H1 (cell line): ENCODE data around the gene GATB. TPM values are rescaled to one million over a fixed set of nuclear protein-coding genes. Genes with fewer than 3 reads are reported as not detected.

Experiments
- CTCF ChIA-PET: fragments of 300-600 bp; sonication (Branson Sonifier 250); formaldehyde crosslinking; loops from one replicate; lab custom pipeline; 2021; ENCODE audit not compliant: partially characterized antibody; lab: Charles Lee
- POLR2A ChIA-PET: fragments of 300-600 bp; sonication (Branson Sonifier 250); formaldehyde crosslinking; loops from one replicate; lab custom pipeline; 2021; ENCODE audit warnings: inconsistent platforms; ENCODE audit not compliant: partially characterized antibody; lab: Charles Lee
- DNase-seq, 2 experiments: peaks; one replicate each; pipeline versions ENCODE4 v3.0.0 to v3.0.0-alpha.2; 2010 to 2022; ENCODE audit warnings: low spot score in 2 of 2, low read depth in 1 of 2, mixed read lengths in 1 of 2
- FAIRE-seq: peaks from 2 replicates; lab custom pipeline; 2011; peaks lifted over from hg19 to GRCh38; lab: Jason Lieb, UNC
- H2AFZ ChIP-seq: 2 replicates; pipeline ENCODE4 v1.8.1; 2012; ENCODE audit warnings: low read length, inconsistent platforms
- H2AK5ac ChIP-seq: 2 replicates; pipeline ENCODE4 v1.6.1; 2013; ENCODE audit warnings: low read depth, low read length
- H2BK120ac ChIP-seq: replicated peaks from 2 replicates; pipeline ENCODE3; 2013; ENCODE audit warnings: low read depth, low read length, inconsistent platforms
- H2BK12ac ChIP-seq: 2 replicates; pipeline ENCODE4 v1.6.1; 2013; ENCODE audit warnings: low read depth, low read length
- H2BK15ac ChIP-seq: 2 replicates; pipeline ENCODE4 v1.6.1; 2013; ENCODE audit warnings: low read length
- H2BK20ac ChIP-seq: 2 replicates; pipeline ENCODE4 v1.6.1; 2013; ENCODE audit warnings: low read length
- H2BK5ac ChIP-seq: 2 replicates; pipeline ENCODE4 v1.6.1; 2013; ENCODE audit warnings: low read depth, low read length
- H3K14ac ChIP-seq: 2 replicates; pipeline ENCODE4 v1.6.1; 2013; ENCODE audit warnings: inconsistent platforms; ENCODE audit not compliant: insufficient read length
- H3K18ac ChIP-seq: 2 replicates; pipeline ENCODE4 v1.6.1; 2013; ENCODE audit warnings: low read length; ENCODE audit errors: extremely low read depth
- H3K23ac ChIP-seq: 2 replicates; pipeline ENCODE4 v1.6.1; 2013; ENCODE audit warnings: inconsistent platforms; ENCODE audit not compliant: insufficient read length
- H3K23me2 ChIP-seq: 2 replicates; pipeline ENCODE4 v1.6.1; 2013; ENCODE audit warnings: low read depth, low read length
- H3K27ac ChIP-seq: 2 replicates; pipeline ENCODE4 v1.6.1; 2011; ENCODE audit warnings: low read depth, low read length, inconsistent platforms
- H3K27me3 ChIP-seq, 4 experiments: replicated peaks in 1 of 4; 1 replicate in 1 of 4; 2 replicates in 3 of 4; pipeline versions ENCODE4 v1.6.1 to v1.8.1; 2011 to 2013; ENCODE audit warnings: low read length in 3 of 4, mild to moderate bottlenecking in 3 of 4, inconsistent platforms in 2 of 4, mixed read lengths in 2 of 4, moderate library complexity in 1 of 4; ENCODE audit not compliant: control insufficient read depth in 3 of 4, insufficient read depth in 3 of 4; ENCODE audit errors: extremely low read depth in 1 of 4
- H3K36me3 ChIP-seq, 4 experiments: 2 replicates each; pipeline versions ENCODE4 v1.6.1 to v1.8.1; 2011 to 2013; ENCODE audit warnings: mild to moderate bottlenecking in 4 of 4, low read length in 3 of 4, moderate library complexity in 2 of 4, control low read depth in 1 of 4, inconsistent platforms in 1 of 4; ENCODE audit not compliant: insufficient read depth in 4 of 4, control insufficient read depth in 2 of 4
- H3K4ac ChIP-seq: replicated peaks from 2 replicates; pipeline ENCODE3; 2013; ENCODE audit warnings: low read length, low read depth, mixed read lengths, inconsistent platforms; ENCODE audit not compliant: insufficient read length
- H3K4me1 ChIP-seq, 4 experiments: replicated peaks in 1 of 4; 1 replicate in 1 of 4; 2 replicates in 3 of 4; pipeline versions ENCODE4 v1.6.1 to v1.8.1; 2011 to 2013; ENCODE audit warnings: low read length in 3 of 4, inconsistent platforms in 2 of 4, mixed read lengths in 1 of 4; ENCODE audit not compliant: insufficient read depth in 4 of 4, control insufficient read depth in 3 of 4
- H3K4me2 ChIP-seq, 2 experiments: 2 replicates each; pipeline versions ENCODE4 v1.6.1 to v1.8.1; 2011 to 2013; ENCODE audit warnings: low read depth in 2 of 2, low read length in 2 of 2, control low read depth in 1 of 2, inconsistent platforms in 1 of 2, mild to moderate bottlenecking in 1 of 2; ENCODE audit not compliant: insufficient read depth in 1 of 2
- H3K4me3 ChIP-seq, 4 experiments: fragments of 200-600, 300-600 bp in 1 of 4; sonication (generic), shearing (Covaris generic), sonication (Bioruptor Twin) in 1 of 4; 2 replicates each; pipeline versions ENCODE4 v1.5.1 to v1.8.1; 2011 to 2016; ENCODE audit warnings: low read length in 4 of 4, low read depth in 3 of 4, control low read depth in 2 of 4, inconsistent platforms in 2 of 4, mild to moderate bottlenecking in 2 of 4, mixed read lengths in 1 of 4, moderate library complexity in 1 of 4; ENCODE audit not compliant: insufficient read depth in 2 of 4; ENCODE audit errors: extremely low read depth in 1 of 4
- H3K56ac ChIP-seq: replicated peaks from 2 replicates; pipeline ENCODE3; 2013; ENCODE audit warnings: low read depth, mild to moderate bottlenecking, mixed read lengths, low read length, inconsistent platforms; ENCODE audit not compliant: insufficient read length
- H3K79me1 ChIP-seq: 2 replicates; pipeline ENCODE4 v1.6.1; 2013; ENCODE audit warnings: low read depth, low read length, control low read depth
- H3K79me2 ChIP-seq, 2 experiments: 2 replicates each; pipeline versions ENCODE4 v1.6.1 to v1.8.1; 2012 to 2013; ENCODE audit warnings: low read length in 2 of 2, mild to moderate bottlenecking in 2 of 2, inconsistent platforms in 1 of 2; ENCODE audit not compliant: insufficient read depth in 2 of 2, control insufficient read depth in 1 of 2
- H3K9ac ChIP-seq, 4 experiments: replicated peaks in 1 of 4; 1 replicate in 1 of 4; 2 replicates in 3 of 4; pipeline versions ENCODE4 v1.6.1 to v1.8.1; 2011 to 2013; ENCODE audit warnings: low read depth in 3 of 4, low read length in 3 of 4, control low read depth in 2 of 4, mild to moderate bottlenecking in 2 of 4, moderate library complexity in 2 of 4, inconsistent platforms in 1 of 4; ENCODE audit errors: extremely low read depth in 1 of 4
- H3K9me3 ChIP-seq, 2 experiments: 2 replicates each; pipeline versions ENCODE4 v1.6.1 to v1.8.1; 2012 to 2013; ENCODE audit warnings: mild to moderate bottlenecking in 2 of 2, moderate library complexity in 2 of 2, control low read depth in 1 of 2, inconsistent platforms in 1 of 2, low read depth in 1 of 2, low read length in 1 of 2, mixed read lengths in 1 of 2; ENCODE audit not compliant: insufficient read depth in 2 of 2
- H4K20me1 ChIP-seq, 2 experiments: replicated peaks in 1 of 2; 2 replicates each; pipeline versions ENCODE3 to v1.8.1; 2011 to 2013; ENCODE audit warnings: inconsistent platforms in 2 of 2, low read length in 2 of 2, mild to moderate bottlenecking in 1 of 2; ENCODE audit not compliant: insufficient read depth in 2 of 2, control insufficient read depth in 1 of 2
- H4K5ac ChIP-seq: 2 replicates; pipeline ENCODE4 v1.6.1; 2013; ENCODE audit warnings: low read length, low read depth, mixed read lengths, inconsistent platforms; ENCODE audit not compliant: insufficient read length
- H4K8ac ChIP-seq: 2 replicates; pipeline ENCODE4 v1.8.0; 2013; ENCODE audit warnings: mild to moderate bottlenecking, moderate library complexity, low read length, inconsistent platforms; ENCODE audit not compliant: insufficient read depth; ENCODE audit errors: extremely low read depth
- H4K91ac ChIP-seq: replicated peaks from 2 replicates; pipeline ENCODE3; 2013; ENCODE audit warnings: low read length, mixed read lengths, inconsistent platforms; ENCODE audit not compliant: insufficient read length
- CHD1 ChIP-seq: IDR thresholded peaks from 2 replicates; pipeline ENCODE4 v1.6.1; 2012; ENCODE audit warnings: low read depth, low read length, improper control_type of control experiment
- CHD2 ChIP-seq: IDR thresholded peaks from 2 replicates; pipeline ENCODE4 v1.6.1; 2012; ENCODE audit warnings: low read length, improper control_type of control experiment
- GABPA ChIP-seq: IDR thresholded peaks from 2 replicates; pipeline ENCODE4 v1.6.1; 2011; ENCODE audit warnings: mild to moderate bottlenecking, low read length, moderate library complexity, borderline replicate concordance; ENCODE audit not compliant: insufficient read depth
- HDAC6 ChIP-seq: IDR thresholded peaks from one replicate; pipeline ENCODE4 v1.7.1; 2012; ENCODE audit warnings: low read depth, mild to moderate bottlenecking, inconsistent platforms, low read length, moderate library complexity
- JUND ChIP-seq: IDR thresholded peaks from 2 replicates; pipeline ENCODE4 v1.6.1; 2011; ENCODE audit warnings: mild to moderate bottlenecking, improper control_type of control experiment, low read length
- KDM4A ChIP-seq: IDR thresholded peaks from one replicate; pipeline ENCODE4 v1.7.1; 2012; ENCODE audit warnings: low read depth, mild to moderate bottlenecking, moderate library complexity, low read length, inconsistent platforms; ENCODE audit not compliant: severe bottlenecking
- KDM5A ChIP-seq: fragments of 200-600 bp; IDR thresholded peaks from 2 replicates; pipeline ENCODE4 v1.7.1; 2012; ENCODE audit warnings: mild to moderate bottlenecking, low read length, inconsistent platforms, mixed read lengths
- POLR2A ChIP-seq, 2 experiments: IDR thresholded peaks; 1 replicate in 1 of 2; 2 replicates in 1 of 2; pipeline ENCODE4 v1.6.1; 2011; ENCODE audit warnings: low read depth in 2 of 2, low read length in 2 of 2, mild to moderate bottlenecking in 2 of 2; ENCODE audit errors: control extremely low read depth in 1 of 2
- TEAD4 ChIP-seq: IDR thresholded peaks from 2 replicates; pipeline ENCODE4 v1.6.1; 2012; ENCODE audit warnings: low read depth, low read length, inconsistent platforms, mixed read lengths
- WGBS, 2 experiments: shearing (Covaris generic) in 1 of 2; methylation state at CpG; one replicate each; pipeline versions ENCODE4 v1.1.6 to v1.1.7; 2013 to 2015; ENCODE audit warnings: low lambda C conversion rate in 2 of 2, mixed read lengths in 2 of 2, inconsistent platforms in 1 of 2, low coverage in 1 of 2, missing lambda C conversion rate in 1 of 2; ENCODE audit not compliant: insufficient replicate concordance in 2 of 2, insufficient coverage in 1 of 2, insufficient read length in 1 of 2; ENCODE audit errors: extremely low coverage in 1 of 2, missing lambda C conversion rate in 1 of 2; 5-methylcytosine and 5-hydroxymethylcytosine counted together
- polyA plus RNA-seq, 7 experiments: library from polyadenylated mRNA; depleted of rRNA in 3 of 7; stranded (reverse) in 5 of 7; unstranded in 2 of 7; fragments of >200 nt in 5 of 7; fragments of 200-250 nt in 2 of 7; gene quantifications; 1 replicate in 5 of 7; 2 replicates in 1 of 7; 4 replicates in 1 of 7; pipeline versions ENCODE4 v1.2.1 to v1.2.3, GENCODE V29; 2011 to 2013; ENCODE audit warnings: missing spikeins in 2 of 7, mixed read lengths in 2 of 7
- total RNA-seq: library from RNA; stranded (reverse); fragmentation: NEBNext Ultra II Directional; extraction: Animal tissue kit (Norgen Biotek cat#: 25700); gene quantifications from 2 replicates; pipeline ENCODE4 v1.2.1, GENCODE V29; 2021
- TF ChIP-seq, protein P1 (sequence below), 3 experiments: IDR thresholded peaks; 1 replicate in 2 of 3; 2 replicates in 1 of 3; pipeline versions ENCODE4 v1.5.1 to v1.6.1; 2011; ENCODE audit warnings: low read length in 3 of 3, mild to moderate bottlenecking in 3 of 3, inconsistent platforms in 2 of 3, low read depth in 1 of 3, moderate library complexity in 1 of 3; ENCODE audit not compliant: insufficient read depth in 1 of 3; ENCODE audit errors: control extremely low read depth in 1 of 3
- TF ChIP-seq, protein P2 (sequence below): IDR thresholded peaks from 2 replicates; pipeline ENCODE4 v1.6.1; 2012; ENCODE audit warnings: inconsistent platforms

Gene GATB
- total and polyA plus RNA-seq, 2 of the 8 experiments (the other 6 are each of a cell fraction or from before 2014, with no cell fraction given), result 15.3 to 18.0 TPM

DNA sequence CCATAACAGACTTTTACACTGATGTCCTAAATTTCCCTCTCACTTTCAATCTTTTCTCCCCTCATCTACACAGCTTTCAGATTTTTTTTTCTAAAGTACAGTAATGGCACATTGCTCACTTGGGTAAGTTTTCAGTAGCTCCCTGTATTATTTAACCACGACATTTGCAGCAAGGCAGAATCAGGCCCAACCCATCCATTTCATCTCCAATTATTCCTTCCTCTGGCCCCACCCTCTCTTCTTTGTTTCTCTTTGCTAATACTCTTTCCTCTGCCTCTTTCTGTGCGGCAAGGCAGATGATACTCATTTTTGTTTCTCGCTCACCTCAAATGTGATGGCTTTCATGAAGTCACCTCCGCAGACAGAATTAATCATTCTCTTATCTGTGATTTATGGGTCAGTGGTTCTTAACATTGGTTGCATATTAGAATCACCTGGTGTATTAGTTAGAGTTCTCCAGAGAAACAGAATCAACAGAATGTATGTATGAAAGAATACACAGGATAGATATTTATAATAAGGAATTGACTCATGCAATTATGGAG lies 43.4 kb upstream of the GATB start:
- H4K5ac ChIP-seq, result no peak overlapping the region
- H3K4me1 ChIP-seq, result peaks cover 0 to 10% (median 2%) of the 10 kb centered on the region in 4 experiments; a peak in 3 of 7 replicates
- H2BK20ac ChIP-seq, result no peak overlapping the region
- H3K36me3 ChIP-seq, result no peaks in the 10 kb centered on the region
- no peak overlapping the region for H3K14ac ChIP-seq
- no peak overlapping the region for H2AFZ ChIP-seq
- H4K91ac ChIP-seq, result no peak overlapping the region
- ChIA-PET POLR2A (no interaction called here), CTCF (interaction anchor here (2.9 kb wide), 1 partner anchor 7 kb away, joined by 28 read pairs; no protein-coding TSS in a partner anchor)
- 92% methylated on average over 4 of the region's 4 CpGs; no CpG with 5 or more reads in 1 of the 2 experiments for WGBS, 2 experiments
- no peaks in the 10 kb centered on the region for H3K23me2 ChIP-seq
- no peak overlapping the region for H4K8ac ChIP-seq
- H3K9ac ChIP-seq, result no peak overlapping the region
- no peaks in the 10 kb centered on the region for H3K79me1 ChIP-seq
- H3K27ac ChIP-seq, result no peak overlapping the region
- H3K4me2 ChIP-seq, result no peak overlapping the region
- H3K18ac ChIP-seq, result no peak overlapping the region
- H3K4me3 ChIP-seq, result no peak overlapping the region
- no peaks in the 10 kb centered on the region; a peak in 1 of 7 replicates for H3K27me3 ChIP-seq
- no peak overlapping the region for H2AK5ac ChIP-seq
- FAIRE-seq (no peak), DNase-seq (no peak)
- H4K20me1 ChIP-seq, result no peaks in the 10 kb centered on the region
- H3K4ac ChIP-seq, result no peak overlapping the region
- H3K23ac ChIP-seq, result no peak overlapping the region
- no peak overlapping the region for H2BK15ac ChIP-seq
- no peaks in the 10 kb centered on the region for H3K9me3 ChIP-seq
- H2BK120ac ChIP-seq, result no peak overlapping the region
- H3K56ac ChIP-seq, result no peak overlapping the region
- no peak overlapping the region for H2BK12ac ChIP-seq
- H3K79me2 ChIP-seq, result no peaks in the 10 kb centered on the region
- no peak overlapping the region for H2BK5ac ChIP-seq
- no peak for TF ChIP-seq HDAC6
- TF ChIP-seq, protein P1, sequence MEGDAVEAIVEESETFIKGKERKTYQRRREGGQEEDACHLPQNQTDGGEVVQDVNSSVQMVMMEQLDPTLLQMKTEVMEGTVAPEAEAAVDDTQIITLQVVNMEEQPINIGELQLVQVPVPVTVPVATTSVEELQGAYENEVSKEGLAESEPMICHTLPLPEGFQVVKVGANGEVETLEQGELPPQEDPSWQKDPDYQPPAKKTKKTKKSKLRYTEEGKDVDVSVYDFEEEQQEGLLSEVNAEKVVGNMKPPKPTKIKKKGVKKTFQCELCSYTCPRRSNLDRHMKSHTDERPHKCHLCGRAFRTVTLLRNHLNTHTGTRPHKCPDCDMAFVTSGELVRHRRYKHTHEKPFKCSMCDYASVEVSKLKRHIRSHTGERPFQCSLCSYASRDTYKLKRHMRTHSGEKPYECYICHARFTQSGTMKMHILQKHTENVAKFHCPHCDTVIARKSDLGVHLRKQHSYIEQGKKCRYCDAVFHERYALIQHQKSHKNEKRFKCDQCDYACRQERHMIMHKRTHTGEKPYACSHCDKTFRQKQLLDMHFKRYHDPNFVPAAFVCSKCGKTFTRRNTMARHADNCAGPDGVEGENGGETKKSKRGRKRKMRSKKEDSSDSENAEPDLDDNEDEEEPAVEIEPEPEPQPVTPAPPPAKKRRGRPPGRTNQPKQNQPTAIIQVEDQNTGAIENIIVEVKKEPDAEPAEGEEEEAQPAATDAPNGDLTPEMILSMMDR (IDR thresholded peaks at IDR 0.05; ENCODE audit: control extremely low read depth in 1 of 3, insufficient read depth in 1 of 3, low read depth in 1 of 3, low read length in 3 of 3), result no peak
- no peak for TF ChIP-seq KDM4A
- no peak for TF ChIP-seq CHD1
- no peak for TF ChIP-seq POLR2A (IDR thresholded peaks at IDR 0.05; ENCODE audit: control extremely low read depth in 1 of 2, low read depth in 2 of 2, low read length in 2 of 2)
- TF ChIP-seq JUND, result no peak
- no peak for TF ChIP-seq KDM5A
- TF ChIP-seq, protein P2, sequence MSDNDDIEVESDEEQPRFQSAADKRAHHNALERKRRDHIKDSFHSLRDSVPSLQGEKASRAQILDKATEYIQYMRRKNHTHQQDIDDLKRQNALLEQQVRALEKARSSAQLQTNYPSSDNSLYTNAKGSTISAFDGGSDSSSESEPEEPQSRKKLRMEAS, result no peak
- TF ChIP-seq CHD2, result no peak
- TF ChIP-seq TEAD4, result no peak
- no peak for TF ChIP-seq GABPA
